Stomach (tissue), 4 donors: ENCODE measurements around the gene ST13.

Experiments used
- CTCF ChIP-seq, 7 experiments: fragments of 450-650 bp in 4 of 7; fragments of 200-600 bp in 3 of 7; sonication (generic) in 3 of 7; IDR thresholded peaks; one replicate each; pipeline ENCODE4 v1.5.1; 2016 to 2019; ENCODE audit warnings: antibody characterized with exemption in 7 of 7, control low read depth in 2 of 7, mild to moderate bottlenecking in 1 of 7
- EP300 ChIP-seq: sonication (generic); formaldehyde crosslinking; IDR thresholded peaks from one replicate; pipeline ENCODE4 v1.6.1; 2017; ENCODE audit warnings: antibody characterized with exemption

- TF ChIP-seq CTCF (IDR thresholded peaks at IDR 0.05) (no peak), EP300 (no peak)
Observed at GRCh38 chr22:40853333-40853732, 3.1 kb downstream of the ST13 start.
